ENCODE data around the gene CRB3.

CRB3 gene

GRCh38 chr19:6514926-6515544 lies 51.0 kb downstream of the CRB3 start:
- peak overlapping the region; percentile 85 for H3K4me3 Mint-ChIP-seq
- no peaks in the 10 kb centered on the region for H3K9me3 Mint-ChIP-seq
- peaks cover 18% of the 10 kb centered on the region for H3K36me3 Mint-ChIP-seq
- H3K4me1 Mint-ChIP-seq, result peaks cover 49% of the 10 kb centered on the region
- H3K27ac Mint-ChIP-seq, result no peak overlapping the region
- DNase-seq (ENCODE audit: low spot score in 2 of 2) (no peak), ATAC-seq (no peak)

GRCh38 chr19:6516018-6516658 lies 52.1 kb downstream of the CRB3 start:
- Mint-ChIP-seq H3K9me3 (no peaks in the 10 kb centered on the region), H3K4me1 (peaks cover 52% of the 10 kb centered on the region), H3K36me3 (peaks cover 18% of the 10 kb centered on the region), H3K4me3 (peak overlapping the region; percentile 85), H3K27ac (peak overlapping the region; percentile 84)
- peak; percentile 74 for ATAC-seq
- peak; percentile 59 to 89 for DNase-seq (ENCODE audit: low spot score in 2 of 2)

All from stimulated activated effector memory CD8-positive, alpha-beta T cell treated with anti-CD3 and anti-CD28 coated beads, Interleukin-12 subunit alpha, Interleukin-12 subunit beta, amount 100 ng/mL, for 72 hours (primary cell).